ENCODE measurements around the gene AKAP13. TPM values are rescaled to one million over a fixed set of nuclear protein-coding genes. Genes with fewer than 3 reads are reported as not detected.

The AKAP13 gene
- total and polyA plus RNA-seq, 2 of the 13 experiments (the other 11 are each of a cell fraction or from before 2014, with no cell fraction given): 6.7 to 27.1 TPM

- no peak for TF ChIP-seq ZHX2 (IDR thresholded peaks at IDR 0.05; ENCODE audit: low read depth)
- no peak for TF ChIP-seq ZHX2 (CRISPR knock-in tag; IDR thresholded peaks at IDR 0.05; ENCODE audit: borderline replicate concordance)
- no peak for TF ChIP-seq ZNF710 (CRISPR knock-in tag; IDR thresholded peaks at IDR 0.05; ENCODE audit: borderline replicate concordance)
- no peak for TF ChIP-seq TCF12 (IDR thresholded peaks at IDR 0.05)
- no peak for TF ChIP-seq TCF12 (CRISPR knock-in tag; IDR thresholded peaks at IDR 0.05)
Measured at GRCh38 chr15:85453144-85453872, 72.9 kb downstream of the AKAP13 start (continued).
